Endothelial cell of umbilical vein (primary cell): ENCODE measurements around the gene PHKG2.

Experiments used
- EZH2 ChIP-seq: IDR thresholded peaks from 2 replicates; pipeline ENCODE4 v1.6.1; 2012; ENCODE audit warnings: borderline replicate concordance, low read depth, mild to moderate bottlenecking, moderate library complexity, low read length, inconsistent platforms; ENCODE audit not compliant: severe bottlenecking
- TF ChIP-seq, protein P1 (sequence below), 2 donors: IDR thresholded peaks; 1 replicate in 1 of 2; 2 replicates in 1 of 2; pipeline ENCODE4 v1.5.1; 2011; ENCODE audit warnings: low read length in 2 of 2, mild to moderate bottlenecking in 2 of 2, moderate library complexity in 2 of 2, control low read depth in 1 of 2, inconsistent platforms in 1 of 2, low read depth in 1 of 2; ENCODE audit not compliant: insufficient read depth in 1 of 2; ENCODE audit errors: extremely low read depth in 1 of 2

DNA sequence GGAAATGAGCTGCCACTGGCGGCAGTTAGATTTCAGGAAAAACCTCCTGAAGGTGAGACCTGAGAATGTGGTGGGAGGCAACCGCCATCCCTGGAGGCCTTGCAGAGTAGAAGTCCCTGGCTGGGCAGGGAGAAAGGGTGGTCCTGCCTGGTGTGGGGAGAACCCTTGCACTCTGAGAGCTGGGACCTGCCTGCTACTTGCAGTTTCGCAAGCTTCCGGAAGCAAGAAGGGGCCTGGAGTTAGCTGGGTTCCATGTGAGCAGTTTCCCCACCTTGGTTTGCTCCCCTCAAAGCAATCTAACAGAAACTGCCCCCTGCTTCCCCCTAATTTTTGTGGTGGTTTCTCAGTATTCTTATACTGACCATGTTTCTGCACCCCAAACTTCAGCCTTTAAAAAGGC lies 32.3 kb downstream of the PHKG2 start:
- TF ChIP-seq, protein P1, sequence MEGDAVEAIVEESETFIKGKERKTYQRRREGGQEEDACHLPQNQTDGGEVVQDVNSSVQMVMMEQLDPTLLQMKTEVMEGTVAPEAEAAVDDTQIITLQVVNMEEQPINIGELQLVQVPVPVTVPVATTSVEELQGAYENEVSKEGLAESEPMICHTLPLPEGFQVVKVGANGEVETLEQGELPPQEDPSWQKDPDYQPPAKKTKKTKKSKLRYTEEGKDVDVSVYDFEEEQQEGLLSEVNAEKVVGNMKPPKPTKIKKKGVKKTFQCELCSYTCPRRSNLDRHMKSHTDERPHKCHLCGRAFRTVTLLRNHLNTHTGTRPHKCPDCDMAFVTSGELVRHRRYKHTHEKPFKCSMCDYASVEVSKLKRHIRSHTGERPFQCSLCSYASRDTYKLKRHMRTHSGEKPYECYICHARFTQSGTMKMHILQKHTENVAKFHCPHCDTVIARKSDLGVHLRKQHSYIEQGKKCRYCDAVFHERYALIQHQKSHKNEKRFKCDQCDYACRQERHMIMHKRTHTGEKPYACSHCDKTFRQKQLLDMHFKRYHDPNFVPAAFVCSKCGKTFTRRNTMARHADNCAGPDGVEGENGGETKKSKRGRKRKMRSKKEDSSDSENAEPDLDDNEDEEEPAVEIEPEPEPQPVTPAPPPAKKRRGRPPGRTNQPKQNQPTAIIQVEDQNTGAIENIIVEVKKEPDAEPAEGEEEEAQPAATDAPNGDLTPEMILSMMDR (IDR thresholded peaks at IDR 0.05; ENCODE audit: extremely low read depth in 1 of 2, insufficient read depth in 1 of 2, low read depth in 1 of 2, low read length in 2 of 2): no peak
- TF ChIP-seq EZH2: no peak
